Pons (tissue), 1 donor: Measurements from ENCODE around the gene BRI3BP.

Source experiments
- DNase-seq: peaks from one replicate; pipeline ENCODE4 v3.0.0-alpha.2; 2016; ENCODE audit warnings: low spot score

BRI3BP gene

GRCh38 chr12:124993626-124994436 is at the start of gene BRI3BP:
Gene BRI3BP (plus strand): TSS chr12:124993645. CDS start chr12:124993791, 146 bp downstream.
- DNase-seq, result no peak

- no peak for DNase-seq
Measured at GRCh38 chr12:124946447-124946793, 47.0 kb upstream of the BRI3BP start.

- no peak for DNase-seq
Measured at GRCh38 chr12:124947013-124947412, 46.4 kb upstream of the BRI3BP start.

- no peak for DNase-seq
Measured at GRCh38 chr12:124947561-124948398, 45.7 kb upstream of the BRI3BP start.

GRCh38 chr12:124949066-124949465 is 44.4 kb upstream of the BRI3BP start:
- DNase-seq, result no peak

- no peak for DNase-seq
Measured at GRCh38 chr12:124949779-124950728, 43.4 kb upstream of the BRI3BP start.

- DNase-seq, result no peak
Measured at GRCh38 chr12:124952295-124952694, 41.1 kb upstream of the BRI3BP start.

- no peak for DNase-seq
Measured at GRCh38 chr12:124952801-124953200, 40.6 kb upstream of the BRI3BP start.

GRCh38 chr12:124953689-124954405 is 39.6 kb upstream of the BRI3BP start:
- no peak for DNase-seq

- DNase-seq, result no peak
Measured at GRCh38 chr12:124954771-124955170, 38.7 kb upstream of the BRI3BP start.

- no peak for DNase-seq
Measured at GRCh38 chr12:124956571-124956970, 36.9 kb upstream of the BRI3BP start.

GRCh38 chr12:124961055-124961454 is 32.4 kb upstream of the BRI3BP start:
- no peak for DNase-seq

GRCh38 chr12:124963211-124963610 is 30.2 kb upstream of the BRI3BP start:
- DNase-seq, result no peak

GRCh38 chr12:124964251-124964650 is 29.2 kb upstream of the BRI3BP start:
- no peak for DNase-seq

GRCh38 chr12:124964836-124965462 is 28.5 kb upstream of the BRI3BP start:
- DNase-seq, result no peak

GRCh38 chr12:124967016-124967739 is 26.3 kb upstream of the BRI3BP start:
- no peak for DNase-seq

- DNase-seq, result no peak
Measured at GRCh38 chr12:124968656-124969055, 24.8 kb upstream of the BRI3BP start.

GRCh38 chr12:124970647-124971402 is 22.6 kb upstream of the BRI3BP start:
- DNase-seq, result no peak

- no peak for DNase-seq
Measured at GRCh38 chr12:124971603-124972002, 21.8 kb upstream of the BRI3BP start.
